Fibroblast of lung (primary cell): ENCODE results near the gene DPEP2.

Experiments
- EZH2 ChIP-seq: IDR thresholded peaks from 2 replicates; pipeline ENCODE4 v1.5.1; 2012; ENCODE audit warnings: low read length, control low read depth, mild to moderate bottlenecking; ENCODE audit errors: missing control alignments
- TF ChIP-seq, protein P1 (sequence below), 2 donors: IDR thresholded peaks in 1 of 2; conservative IDR thresholded peaks in 1 of 2; 1 replicate in 1 of 2; 2 replicates in 1 of 2; pipeline ENCODE4 v1.5.1; 2011 to 2012; ENCODE audit warnings: low read length in 2 of 2, control low read depth in 1 of 2, inconsistent platforms in 1 of 2, low read depth in 1 of 2, mild to moderate bottlenecking in 1 of 2

GRCh38 chr16:68015681-68016080, 16.4 kb upstream of the DPEP2 start, which contains the start of gene DPEP2NB:
- TF ChIP-seq, protein P1, sequence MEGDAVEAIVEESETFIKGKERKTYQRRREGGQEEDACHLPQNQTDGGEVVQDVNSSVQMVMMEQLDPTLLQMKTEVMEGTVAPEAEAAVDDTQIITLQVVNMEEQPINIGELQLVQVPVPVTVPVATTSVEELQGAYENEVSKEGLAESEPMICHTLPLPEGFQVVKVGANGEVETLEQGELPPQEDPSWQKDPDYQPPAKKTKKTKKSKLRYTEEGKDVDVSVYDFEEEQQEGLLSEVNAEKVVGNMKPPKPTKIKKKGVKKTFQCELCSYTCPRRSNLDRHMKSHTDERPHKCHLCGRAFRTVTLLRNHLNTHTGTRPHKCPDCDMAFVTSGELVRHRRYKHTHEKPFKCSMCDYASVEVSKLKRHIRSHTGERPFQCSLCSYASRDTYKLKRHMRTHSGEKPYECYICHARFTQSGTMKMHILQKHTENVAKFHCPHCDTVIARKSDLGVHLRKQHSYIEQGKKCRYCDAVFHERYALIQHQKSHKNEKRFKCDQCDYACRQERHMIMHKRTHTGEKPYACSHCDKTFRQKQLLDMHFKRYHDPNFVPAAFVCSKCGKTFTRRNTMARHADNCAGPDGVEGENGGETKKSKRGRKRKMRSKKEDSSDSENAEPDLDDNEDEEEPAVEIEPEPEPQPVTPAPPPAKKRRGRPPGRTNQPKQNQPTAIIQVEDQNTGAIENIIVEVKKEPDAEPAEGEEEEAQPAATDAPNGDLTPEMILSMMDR (conservative IDR thresholded peaks at IDR 0.05 in 1 of 2, IDR thresholded peaks at IDR 0.05 in 1 of 2; ENCODE audit: low read depth in 1 of 2, low read length in 2 of 2), result no peak
- TF ChIP-seq EZH2, result no peak
